HCT116 (cell line): ENCODE results near the gene B4GALNT3. TPM values are rescaled to one million over a fixed set of nuclear protein-coding genes. Genes with fewer than 3 reads are reported as not detected.

Source experiments
- ATAC-seq: fragments of 200-7000 bp; cut with Tn5 transposase; 2 replicates; pipeline ENCODE4 v1.9.1; 2020; ENCODE audit warnings: mild to moderate bottlenecking, moderate library complexity
- BruUV-seq: library from RNA; stranded (reverse); fragments of 400-500 nt; replicated peaks from 2 replicates; lab custom pipeline; 2021; lab: Mats Ljungman, UMichigan
- CTCF ChIA-PET: fragments of 300-600 bp; sonication (Branson Sonifier 250); formaldehyde crosslinking; loops from one replicate; lab custom pipeline; 2021; ENCODE audit warnings: antibody characterized with exemption; lab: Charles Lee
- POLR2A ChIA-PET: fragments of 300-600, 350-600 bp; sonication (Branson Sonifier 250); formaldehyde crosslinking; loops from one replicate; lab custom pipeline; 2021; ENCODE audit warnings: antibody characterized with exemption; lab: Charles Lee
- RAD21 ChIA-PET, 2 experiments: fragments of 300-600 bp; sonication (Branson Sonifier 250); formaldehyde crosslinking; loops; one replicate each; lab custom pipeline; 2023; ENCODE audit warnings: low total read pairs in 2 of 2; ENCODE audit not compliant: uncharacterized antibody in 2 of 2, unreplicated experiment in 2 of 2, low non-redundant PET in 1 of 2; lab: Charles Lee
- DNase-seq: peaks from one replicate; pipeline ENCODE4 v3.0.0-alpha.2; 2010; ENCODE audit warnings: low read depth, low spot score
- H2AFZ ChIP-seq: fragments of 200-600 bp; shearing (Covaris generic), sonication (generic); 2 replicates; pipeline ENCODE4 v1.6.1; 2017; ENCODE audit warnings: low read depth, mixed run types, mixed read lengths, antibody characterized with exemption, low read length; ENCODE audit not compliant: poor library complexity, severe bottlenecking
- H3K27ac ChIP-seq: 2 replicates; pipeline ENCODE4 v1.5.1; 2012; ENCODE audit warnings: low read depth, low read length
- H3K27me3 ChIP-seq: fragments of 200-600 bp; sonication (generic); 2 replicates; pipeline ENCODE4 v1.6.1; 2016; ENCODE audit warnings: mixed run types, low read length, mixed read lengths; ENCODE audit not compliant: insufficient read depth
- H3K36me3 ChIP-seq, 2 experiments: fragments of 200-500 bp in 1 of 2; fragments of 200-600 bp in 1 of 2; sonication (Bioruptor generic) in 1 of 2; sonication (generic) in 1 of 2; 2 replicates each; pipeline versions ENCODE4 v1.5.1 to v1.6.1; 2014 to 2016; ENCODE audit warnings: low read length in 2 of 2, inconsistent platforms in 1 of 2, mixed read lengths in 1 of 2, mixed run types in 1 of 2; ENCODE audit not compliant: insufficient read depth in 2 of 2, control insufficient read depth in 1 of 2
- H3K4me1 ChIP-seq, 2 experiments: fragments of 200-600 bp in 1 of 2; sonication (generic) in 1 of 2; 2 replicates each; pipeline versions ENCODE4 v1.5.1 to v1.6.1; 2012 to 2017; ENCODE audit warnings: low read length in 2 of 2, inconsistent platforms in 1 of 2, mild to moderate bottlenecking in 1 of 2, mixed read lengths in 1 of 2, mixed run types in 1 of 2, moderate library complexity in 1 of 2; ENCODE audit not compliant: insufficient read depth in 2 of 2, control insufficient read depth in 1 of 2
- H3K4me2 ChIP-seq: fragments of 200-600 bp; sonication (generic); 2 replicates; pipeline ENCODE4 v1.6.1; 2017; ENCODE audit warnings: mixed run types, low read length, mixed read lengths
- H3K4me3 ChIP-seq, 2 experiments: fragments of 200-600 bp in 1 of 2; sonication (generic) in 1 of 2; replicated peaks in 1 of 2; 2 replicates each; pipeline ENCODE4 v1.5.1; 2011 to 2016; ENCODE audit warnings: low read length in 2 of 2, control low read depth in 1 of 2, low read depth in 1 of 2, mild to moderate bottlenecking in 1 of 2, mixed read lengths in 1 of 2, mixed run types in 1 of 2
- H3K79me2 ChIP-seq: fragments of 200-600 bp; sonication (generic); 2 replicates; pipeline ENCODE4 v1.6.1; 2017; ENCODE audit warnings: mild to moderate bottlenecking, mixed run types, low read length, moderate library complexity, mixed read lengths; ENCODE audit not compliant: insufficient read depth
- H3K9ac ChIP-seq: fragments of 200-600 bp; sonication (generic); 2 replicates; pipeline ENCODE4 v1.6.1; 2016; ENCODE audit warnings: low read length, mixed read lengths
- H3K9me2 ChIP-seq: fragments of 200-600 bp; sonication (generic), shearing (Covaris generic); 2 replicates; pipeline ENCODE4 v1.6.1; 2017; ENCODE audit warnings: mixed run types, mild to moderate bottlenecking, moderate library complexity; ENCODE audit not compliant: insufficient read depth
- H3K9me3 ChIP-seq, 2 experiments: fragments of 200-500 bp in 1 of 2; fragments of 200-600 bp in 1 of 2; sonication (Bioruptor generic) in 1 of 2; sonication (generic) in 1 of 2; 2 replicates each; pipeline ENCODE4 v1.6.1; 2014 to 2017; ENCODE audit warnings: low read length in 2 of 2, mixed read lengths in 2 of 2, inconsistent platforms in 1 of 2, low read depth in 1 of 2, mild to moderate bottlenecking in 1 of 2, mixed run types in 1 of 2, moderate library complexity in 1 of 2; ENCODE audit not compliant: control insufficient read depth in 1 of 2, insufficient read depth in 1 of 2
- H4K20me1 ChIP-seq: fragments of 200-600 bp; sonication (generic), shearing (Covaris generic); 2 replicates; pipeline ENCODE4 v1.6.1; 2017; ENCODE audit warnings: mixed run types, mild to moderate bottlenecking, moderate library complexity; ENCODE audit not compliant: insufficient read depth
- ATF3 ChIP-seq: IDR thresholded peaks from 2 replicates; pipeline ENCODE4 v1.6.1; 2012
- CEBPB ChIP-seq: IDR thresholded peaks from 2 replicates; pipeline ENCODE4 v1.6.1; 2012; ENCODE audit warnings: low read depth
- EGR1 ChIP-seq: IDR thresholded peaks from 2 replicates; pipeline ENCODE4 v1.6.1; 2012; ENCODE audit warnings: low read depth
- ELF1 ChIP-seq: IDR thresholded peaks from 2 replicates; pipeline ENCODE4 v1.6.1; 2012; ENCODE audit warnings: low read depth, borderline replicate concordance
- EZH2phosphoT487 ChIP-seq: fragments of 200-600 bp; IDR thresholded peaks from 2 replicates; pipeline ENCODE4 v1.6.1; 2018; ENCODE audit warnings: antibody characterized with exemption, borderline replicate concordance
- POLR2A ChIP-seq: IDR thresholded peaks from 2 replicates; pipeline ENCODE4 v1.7.0; 2011; ENCODE audit warnings: borderline replicate concordance; ENCODE audit not compliant: insufficient read depth, insufficient read length; ENCODE audit errors: extremely low read depth
- RAD21 ChIP-seq: IDR thresholded peaks from 2 replicates; pipeline ENCODE4 v1.6.1; 2012; ENCODE audit warnings: low read depth, mild to moderate bottlenecking
- REST ChIP-seq: IDR thresholded peaks from 2 replicates; pipeline ENCODE4 v1.6.1; 2012; ENCODE audit warnings: low read depth
- SIN3A ChIP-seq: IDR thresholded peaks from 2 replicates; pipeline ENCODE4 v1.6.1; 2012; ENCODE audit warnings: low read depth
- SP1 ChIP-seq: IDR thresholded peaks from 2 replicates; pipeline ENCODE4 v1.6.1; 2012; ENCODE audit warnings: low read depth
- SRF ChIP-seq: IDR thresholded peaks from 2 replicates; pipeline ENCODE4 v1.6.1; 2012; ENCODE audit warnings: low read depth
- TCF7L2 ChIP-seq: IDR thresholded peaks from 2 replicates; pipeline ENCODE4 v1.7.0; 2011; ENCODE audit warnings: borderline replicate concordance, inconsistent platforms; ENCODE audit not compliant: insufficient read depth, insufficient read length; ENCODE audit errors: extremely low read depth
- ZNF274 ChIP-seq: fragments of 200-500 bp; sonication (Bioruptor generic); IDR thresholded peaks from 2 replicates; pipeline ENCODE4 v1.6.1; 2014; ENCODE audit warnings: mild to moderate bottlenecking, low read depth, low read length, inconsistent platforms
- intact Hi-C: fragments of 100-400 bp; cut with micrococcal nuclease; formaldehyde crosslinking; loops from 2 replicates; pipeline ENCODE4 v1.10.0; 2022
- total RNA-seq: library from RNA; stranded (reverse); gene quantifications from one replicate; pipeline ENCODE4 v1.2.1, GENCODE V29; 2021; ENCODE audit not compliant: unreplicated experiment

Gene B4GALNT3
- total RNA-seq, 1 experiment from 2014 or later: 18.2 TPM

- intact Hi-C loops: no loop called here
- no peak overlapping the region for H3K27ac ChIP-seq
- peaks cover 0 to 2% of the 10 kb centered on the region in 2 experiments; a peak in 2 of 4 replicates for H3K4me1 ChIP-seq
- no peak overlapping the region for H2AFZ ChIP-seq
- no peak overlapping the region for H3K9ac ChIP-seq
- no peaks in the 10 kb centered on the region for H3K36me3 ChIP-seq
- DNase-seq: no peak
- no TSS peak for BruUV-seq
- POLR2A ChIA-PET: no interaction called here
- H3K9me3 ChIP-seq: no peaks in the 10 kb centered on the region
- no peak overlapping the region for H3K4me3 ChIP-seq
- no peak for ATAC-seq
- no peaks in the 10 kb centered on the region for H3K79me2 ChIP-seq
- H4K20me1 ChIP-seq: no peaks in the 10 kb centered on the region
- H3K4me2 ChIP-seq: no peak overlapping the region
- no peaks in the 10 kb centered on the region for H3K9me2 ChIP-seq
- RAD21 ChIA-PET: no interaction called here
- CTCF ChIA-PET: no interaction called here
- no peaks in the 10 kb centered on the region for H3K27me3 ChIP-seq
- TF ChIP-seq EGR1 (no peak), SP1 (no peak), SIN3A (no peak), POLR2A (no peak), CEBPB (no peak), REST (no peak), SRF (no peak), TCF7L2 (no peak), RAD21 (no peak), ZNF274 (no peak), EZH2phosphoT487 (no peak), ELF1 (no peak), ATF3 (no peak)
These were observed 122.0 kb downstream of the B4GALNT3 start for GRCh38 chr12:581746-582145.
